IMR-90 (cell line): ENCODE results near the gene MIER2. TPM values are rescaled to one million over a fixed set of nuclear protein-coding genes. Genes with fewer than 3 reads are reported as not detected.

ENCODE experiments used
- ATAC-seq: fragments of 200-7000 bp; cut with Tn5 transposase; 2 replicates; pipeline ENCODE4 v1.9.1; 2020; ENCODE audit warnings: low read depth, mild to moderate bottlenecking, moderate library complexity
- BruUV-seq: library from RNA; stranded (reverse); fragments of 400-500 nt; replicated peaks from 2 replicates; lab custom pipeline; 2021; lab: Mats Ljungman, UMichigan
- CTCF ChIA-PET: fragments of 300-600 bp; formaldehyde crosslinking; extraction: SDS; loops from one replicate; lab custom pipeline; 2021; ENCODE audit warnings: antibody characterized with exemption; lab: Yijun Ruan, JAX
- POLR2A ChIA-PET: fragments of 300-600 bp; sonication (Branson Sonifier 250); formaldehyde crosslinking; loops from one replicate; lab custom pipeline; 2022; ENCODE audit warnings: antibody characterized with exemption; ENCODE audit not compliant: unreplicated experiment; lab: Charles Lee
- DNase-seq: peaks from one replicate; pipeline ENCODE4 v3.0.0; 2013
- H2AFZ ChIP-seq: replicated peaks from 2 replicates; pipeline ENCODE3; 2013; ENCODE audit warnings: low read length, mild to moderate bottlenecking; ENCODE audit not compliant: poor library complexity
- H2AK5ac ChIP-seq: 2 replicates; pipeline ENCODE4 v1.6.1; 2013; ENCODE audit warnings: low read depth, low read length, inconsistent platforms
- H2AK9ac ChIP-seq: replicated peaks from 2 replicates; pipeline ENCODE3; 2013; ENCODE audit warnings: mild to moderate bottlenecking, low read depth, low read length, moderate library complexity; ENCODE audit not compliant: poor library complexity
- H2BK120ac ChIP-seq: 2 replicates; pipeline ENCODE4 v1.6.1; 2013; ENCODE audit warnings: low read depth, low read length, inconsistent platforms
- H2BK15ac ChIP-seq: 3 replicates; pipeline ENCODE4 v1.6.1; 2013; ENCODE audit warnings: low read depth, low read length, inconsistent platforms
- H2BK20ac ChIP-seq: 2 replicates; pipeline ENCODE4 v1.6.1; 2013; ENCODE audit warnings: low read depth, mild to moderate bottlenecking, inconsistent platforms, low read length, moderate library complexity
- H2BK5ac ChIP-seq: 2 replicates; pipeline ENCODE4 v1.6.1; 2013; ENCODE audit warnings: mild to moderate bottlenecking, low read depth, low read length, inconsistent platforms; ENCODE audit not compliant: poor library complexity, severe bottlenecking
- H3K14ac ChIP-seq: replicated peaks from 2 replicates; pipeline ENCODE4 v1.6.1; 2013; ENCODE audit warnings: low read depth, low read length, inconsistent platforms
- H3K18ac ChIP-seq: 2 replicates; pipeline ENCODE4 v1.6.1; 2013; ENCODE audit warnings: low read depth, low read length, control low read depth
- H3K23ac ChIP-seq: 2 replicates; pipeline ENCODE4 v1.6.1; 2013; ENCODE audit warnings: low read depth, low read length, inconsistent platforms
- H3K27ac ChIP-seq: 2 replicates; pipeline ENCODE4 v1.5.1; 2013; ENCODE audit warnings: mild to moderate bottlenecking, control low read depth, low read length; ENCODE audit not compliant: insufficient read depth
- H3K27me3 ChIP-seq: 2 replicates; pipeline ENCODE4 v1.6.1; 2013; ENCODE audit warnings: low read length; ENCODE audit not compliant: control insufficient read depth, insufficient read depth
- H3K36me3 ChIP-seq: 2 replicates; pipeline ENCODE4 v1.6.1; 2013; ENCODE audit warnings: low read length, mixed read lengths; ENCODE audit not compliant: control insufficient read depth, insufficient read depth
- H3K4ac ChIP-seq: 2 replicates; pipeline ENCODE4 v1.6.1; 2013; ENCODE audit warnings: low read depth, low read length, inconsistent platforms
- H3K4me1 ChIP-seq: 2 replicates; pipeline ENCODE4 v1.6.1; 2013; ENCODE audit warnings: low read length, mixed read lengths; ENCODE audit not compliant: control insufficient read depth, insufficient read depth
- H3K4me2 ChIP-seq: 2 replicates; pipeline ENCODE4 v1.6.1; 2013; ENCODE audit warnings: low read depth, mild to moderate bottlenecking, control low read depth, low read length, moderate library complexity
- H3K4me3 ChIP-seq: 2 replicates; pipeline ENCODE4 v1.5.1; 2013; ENCODE audit warnings: low read depth, mild to moderate bottlenecking, control low read depth, low read length, moderate library complexity; ENCODE audit not compliant: insufficient read depth
- H3K56ac ChIP-seq: 2 replicates; pipeline ENCODE4 v1.6.1; 2013; ENCODE audit warnings: low read length, inconsistent platforms; ENCODE audit not compliant: insufficient read depth; ENCODE audit errors: extremely low read depth
- H3K79me1 ChIP-seq, 2 experiments: 2 replicates each; pipeline ENCODE4 v1.6.1; 2013; ENCODE audit warnings: low read length in 2 of 2, inconsistent platforms in 1 of 2, low read depth in 1 of 2
- H3K9ac ChIP-seq: 2 replicates; pipeline ENCODE4 v1.6.1; 2013; ENCODE audit warnings: low read depth, low read length, control low read depth
- H3K9me1 ChIP-seq: 2 replicates; pipeline ENCODE4 v1.6.1; 2013; ENCODE audit warnings: low read length, inconsistent platforms; ENCODE audit not compliant: insufficient read depth
- H3K9me3 ChIP-seq: 2 replicates; pipeline ENCODE4 v1.6.1; 2013; ENCODE audit warnings: low read length; ENCODE audit not compliant: control insufficient read depth, insufficient read depth
- H4K20me1 ChIP-seq: 2 replicates; pipeline ENCODE4 v1.6.1; 2013; ENCODE audit warnings: low read length, inconsistent platforms; ENCODE audit not compliant: insufficient read depth
- H4K5ac ChIP-seq: 2 replicates; pipeline ENCODE4 v1.6.1; 2013; ENCODE audit warnings: mild to moderate bottlenecking, low read depth, low read length, control low read depth
- H4K8ac ChIP-seq, 2 experiments: 2 replicates each; pipeline ENCODE4 v1.6.1; 2013; ENCODE audit warnings: low read depth in 2 of 2, low read length in 2 of 2, control low read depth in 1 of 2, inconsistent platforms in 1 of 2
- H4K91ac ChIP-seq: 2 replicates; pipeline ENCODE4 v1.6.1; 2013; ENCODE audit warnings: low read depth, low read length, inconsistent platforms; ENCODE audit not compliant: insufficient read depth
- BHLHE40 ChIP-seq: fragments of 150-350 bp; IDR thresholded peaks from 2 replicates; pipeline ENCODE4 v1.6.1; 2016; ENCODE audit warnings: mild to moderate bottlenecking, low read depth, low read length
- CEBPB ChIP-seq: IDR thresholded peaks from 2 replicates; pipeline ENCODE4 v1.6.1; 2012; ENCODE audit warnings: low read depth, low read length, improper control_type of control experiment
- CHD1 ChIP-seq: IDR thresholded peaks from 2 replicates; pipeline ENCODE4 v1.6.1; 2012; ENCODE audit warnings: low read depth, low read length, improper control_type of control experiment
- CTCF ChIP-seq: conservative IDR thresholded peaks from 2 replicates; pipeline ENCODE4 v1.5.1; 2012; ENCODE audit warnings: mild to moderate bottlenecking, low read depth, low read length, improper control_type of control experiment
- ELK1 ChIP-seq: fragments of 150-350 bp; IDR thresholded peaks from 2 replicates; pipeline ENCODE4 v1.6.1; 2016; ENCODE audit warnings: low read depth, mild to moderate bottlenecking, low read length, moderate library complexity, borderline replicate concordance
- FOS ChIP-seq: fragments of 150-350 bp; IDR thresholded peaks from 2 replicates; pipeline ENCODE4 v1.6.1; 2016; ENCODE audit warnings: low read depth, low read length
- MAFK ChIP-seq: IDR thresholded peaks from 2 replicates; pipeline ENCODE4 v1.6.1; 2012; ENCODE audit warnings: low read depth, low read length, improper control_type of control experiment
- MAZ ChIP-seq: IDR thresholded peaks from 2 replicates; pipeline ENCODE4 v1.6.1; 2012; ENCODE audit warnings: low read depth, mild to moderate bottlenecking, low read length, improper control_type of control experiment, moderate library complexity, borderline replicate concordance
- MXI1 ChIP-seq: IDR thresholded peaks from 2 replicates; pipeline ENCODE4 v1.6.1; 2012; ENCODE audit warnings: low read depth, mild to moderate bottlenecking, low read length, moderate library complexity, borderline replicate concordance
- NFE2L2 ChIP-seq: fragments of 150-350 bp; IDR thresholded peaks from 2 replicates; pipeline ENCODE4 v1.6.1; 2016; ENCODE audit warnings: low read depth, mild to moderate bottlenecking, low read length
- POLR2A ChIP-seq: IDR thresholded peaks from 2 replicates; pipeline ENCODE4 v1.6.1; 2012; ENCODE audit warnings: mild to moderate bottlenecking, low read depth, low read length
- RAD21 ChIP-seq: IDR thresholded peaks from 2 replicates; pipeline ENCODE4 v1.6.1; 2012; ENCODE audit warnings: low read length, improper control_type of control experiment
- RCOR1 ChIP-seq: IDR thresholded peaks from 2 replicates; pipeline ENCODE4 v1.6.1; 2012; ENCODE audit warnings: mild to moderate bottlenecking, low read length, improper control_type of control experiment; ENCODE audit not compliant: insufficient replicate concordance
- RFX5 ChIP-seq: IDR thresholded peaks from 2 replicates; pipeline ENCODE4 v1.8.0; 2012; ENCODE audit warnings: low read depth, mild to moderate bottlenecking, low read length, moderate library complexity
- SMC3 ChIP-seq: fragments of 150-350 bp; IDR thresholded peaks from 2 replicates; pipeline ENCODE4 v1.6.1; 2016; ENCODE audit warnings: low read depth, mild to moderate bottlenecking, antibody characterized with exemption, low read length, moderate library complexity
- USF2 ChIP-seq: fragments of 150-350 bp; IDR thresholded peaks from 2 replicates; pipeline ENCODE4 v1.6.1; 2017; ENCODE audit warnings: mild to moderate bottlenecking, antibody characterized with exemption, low read length, low read depth
- WGBS, 2 experiments: methylation state at CpG; one replicate each; pipeline versions ENCODE4 v1.1.5 to v1.1.7; 2013; ENCODE audit warnings: missing lambda C conversion rate in 2 of 2; ENCODE audit not compliant: insufficient read length in 1 of 2; ENCODE audit errors: extremely low coverage in 2 of 2; 5-methylcytosine and 5-hydroxymethylcytosine counted together
- dilution Hi-C: fragments of 300-500 bp; cut with HindIII; formaldehyde crosslinking; loops from one replicate; pipeline ENCODE4 v1.14.3; 2018; ENCODE audit warnings: low sequenced_read_pairs; ENCODE audit not compliant: unreplicated experiment
- in situ Hi-C: fragments of 300-500 bp; cut with MboI; formaldehyde crosslinking; loops from 3 replicates; pipeline ENCODE4 v1.14.3; 2019; ENCODE audit warnings: low sequenced_read_pairs, inconsistent platforms, mixed read lengths
- intact Hi-C: fragments of 100-400 bp; cut with micrococcal nuclease; formaldehyde crosslinking; loops from 2 replicates; pipeline ENCODE4 v1.10.0; 2022
- polyA plus RNA-seq, 3 experiments: library from polyadenylated mRNA; depleted of rRNA; stranded (reverse); fragments of >200 nt; gene quantifications; 2 replicates each; pipeline ENCODE4 v1.2.3, GENCODE V29; 2012; ENCODE audit warnings: low replicate concordance in 1 of 3
- total RNA-seq: library from RNA; depleted of rRNA; stranded (reverse); fragments of >200 nt; gene quantifications from 2 replicates; pipeline ENCODE4 v1.2.3, GENCODE V29; 2012

MIER2 gene
- total and polyA plus RNA-seq, 2 of the 4 experiments (the other 2 are of a cell fraction) = 28.0 to 28.4 TPM

GRCh38 chr19:377801-378581, 33.4 kb upstream of the MIER2 start:
- Histone ChIP-seq H3K4me3 (no peak overlapping the region), H3K56ac (no peak overlapping the region), H3K18ac (no peak overlapping the region), H4K91ac (no peak overlapping the region), H3K4me2 (no peak overlapping the region), H4K5ac (no peak overlapping the region), H3K36me3 (no peaks in the 10 kb centered on the region), H3K27ac (no peak overlapping the region), H2AK5ac (no peak overlapping the region), H4K20me1 (no peaks in the 10 kb centered on the region), H3K79me1 (no peaks in the 10 kb centered on the region), H4K8ac (no peak overlapping the region), H2BK20ac (no peak overlapping the region), H2AFZ (no peak overlapping the region), H3K9ac (no peak overlapping the region), H3K4me1 (peaks cover 2% of the 10 kb centered on the region; the same call in 1 of the 2 replicates), H2BK5ac (no peak overlapping the region), H3K9me1 (no peaks in the 10 kb centered on the region), H3K9me3 (no peaks in the 10 kb centered on the region), H3K23ac (no peak overlapping the region), H3K27me3 (peaks cover 30% of the 10 kb centered on the region), H3K14ac (no peak overlapping the region), H3K4ac (no peak overlapping the region), H2BK120ac (no peak overlapping the region), H2BK15ac (no peak overlapping the region), H2AK9ac (no peak overlapping the region)
- no peak for DNase-seq
- POLR2A ChIA-PET = no interaction called here
- no TSS peak for BruUV-seq
- TF ChIP-seq FOS (no peak), MAFK (no peak), BHLHE40 (no peak), POLR2A (no peak), CHD1 (no peak), ELK1 (no peak), NFE2L2 (no peak), RAD21 (no peak), MAZ (no peak), MXI1 (no peak), RFX5 (no peak), SMC3 (no peak), USF2 (no peak), CEBPB (no peak), RCOR1 (no peak), CTCF (no peak)
- CTCF ChIA-PET = no interaction called here
- intact Hi-C loops (no loop called here), in situ Hi-C loops (no loop called here), dilution Hi-C loops (no loop called here)
- no peak for ATAC-seq
- WGBS, 2 experiments = 64% methylated on average over 13 of the region's 38 CpGs; no CpG with 5 or more reads in 1 of the 2 experiments
